GM19324 (cell line): ENCODE measurements around the gene RAB11FIP5.

Experiments
- ATAC-seq: cut with Tn5 transposase; IDR thresholded peaks from one replicate; pipeline ENCODE4 v1.9.1; 2021; ENCODE audit warnings: mild to moderate bottlenecking, moderate library complexity; ENCODE audit not compliant: unreplicated experiment, low FRiP score

RAB11FIP5 gene

GRCh38 chr2:73035899-73036711, 76.6 kb downstream of the RAB11FIP5 start:
- ATAC-seq = no peak

GRCh38 chr2:73034661-73035375, 77.9 kb downstream of the RAB11FIP5 start:
- ATAC-seq = no peak

GRCh38 chr2:73033766-73034381, 78.9 kb downstream of the RAB11FIP5 start:
- ATAC-seq = no peak

GRCh38 chr2:73033142-73033765, 79.5 kb downstream of the RAB11FIP5 start:
- no peak for ATAC-seq

GRCh38 chr2:73032702-73033097, 80.0 kb downstream of the RAB11FIP5 start:
- no peak for ATAC-seq

- ATAC-seq = no peak
Measured at GRCh38 chr2:73031725-73032701, 80.7 kb downstream of the RAB11FIP5 start.

- ATAC-seq = no peak
Measured at GRCh38 chr2:73031095-73031678, 81.6 kb downstream of the RAB11FIP5 start.

- ATAC-seq = no peak
Measured at GRCh38 chr2:73028841-73029240, 83.9 kb downstream of the RAB11FIP5 start.

GRCh38 chr2:73027340-73027739, 85.4 kb downstream of the RAB11FIP5 start:
- ATAC-seq = no peak

GRCh38 chr2:73023497-73023896, 89.3 kb downstream of the RAB11FIP5 start:
- no peak for ATAC-seq
